ENCODE measurements around the gene PSMG3.
"Not testable (repeated sequence)": the region's sequence is repeated elsewhere in the genome, so short reads cannot be mapped to it uniquely, and the experiment has no call there.

PSMG3 gene

DNA sequence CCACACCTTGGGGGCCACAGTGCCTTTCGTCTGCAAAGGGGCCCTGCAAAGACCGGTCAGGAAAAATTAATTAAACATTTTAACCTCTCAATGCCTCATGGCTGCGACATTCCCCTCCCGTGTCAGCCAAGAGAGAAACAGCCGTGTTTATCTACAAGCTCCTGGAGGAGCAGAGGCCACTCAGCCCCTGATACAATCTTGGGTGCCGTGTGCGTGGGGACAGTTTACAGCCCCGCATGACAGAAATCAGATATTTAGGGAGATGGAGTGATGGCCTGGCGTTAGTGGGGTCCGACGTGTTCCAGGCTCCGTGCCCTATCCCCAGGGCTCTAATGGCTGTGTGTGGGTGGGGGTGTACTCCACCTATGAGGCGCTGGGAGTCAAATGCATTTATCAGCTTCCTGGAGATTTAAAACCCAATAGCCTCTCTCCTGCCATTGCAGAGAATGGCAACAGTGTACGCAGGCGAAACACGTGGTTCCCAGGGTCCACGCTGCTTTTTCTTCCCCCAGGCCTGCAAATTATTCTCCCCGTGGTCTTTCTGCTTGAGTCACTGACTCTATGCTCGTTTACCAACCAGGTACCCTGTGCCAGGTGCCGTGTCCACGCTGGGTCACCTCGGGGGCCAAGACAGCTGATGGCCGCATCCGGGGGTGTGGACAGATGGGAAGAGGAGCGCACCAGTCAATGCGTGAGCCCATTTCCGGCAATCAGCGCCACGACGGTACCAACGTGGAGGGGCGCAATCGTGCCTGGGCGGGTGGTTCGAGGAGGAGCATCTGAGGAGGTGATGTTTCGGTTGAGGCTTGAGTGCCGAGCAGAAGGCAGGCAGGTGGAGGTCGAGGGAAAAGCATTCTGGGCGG, 26.6 kb upstream of the PSMG3 start:
- DNase-seq = no peak

DNA sequence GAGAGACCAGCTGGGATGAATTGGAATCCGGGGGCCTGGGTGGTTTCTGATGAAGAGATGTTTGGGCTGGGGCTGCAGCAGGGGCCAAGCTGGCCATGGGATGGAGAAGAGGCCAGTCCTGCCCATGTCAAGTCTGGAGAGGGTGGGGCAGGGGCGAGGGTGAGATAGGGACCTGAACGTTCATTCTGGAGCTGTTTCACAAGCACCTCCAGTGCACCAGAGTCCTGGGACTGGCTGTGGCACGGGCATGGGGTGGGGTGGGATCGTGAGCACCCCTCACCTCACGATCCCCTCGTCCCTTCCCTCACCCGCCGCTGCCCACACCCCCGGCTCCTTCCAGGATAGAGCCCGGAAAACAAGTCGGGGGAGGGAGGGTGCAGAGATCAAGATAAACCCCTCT, 25.8 kb upstream of the PSMG3 start:
- DNase-seq = no peak

- no peak for DNase-seq
Measured at GRCh38 chr7:1595027-1595426, 25.2 kb upstream of the PSMG3 start.

DNA sequence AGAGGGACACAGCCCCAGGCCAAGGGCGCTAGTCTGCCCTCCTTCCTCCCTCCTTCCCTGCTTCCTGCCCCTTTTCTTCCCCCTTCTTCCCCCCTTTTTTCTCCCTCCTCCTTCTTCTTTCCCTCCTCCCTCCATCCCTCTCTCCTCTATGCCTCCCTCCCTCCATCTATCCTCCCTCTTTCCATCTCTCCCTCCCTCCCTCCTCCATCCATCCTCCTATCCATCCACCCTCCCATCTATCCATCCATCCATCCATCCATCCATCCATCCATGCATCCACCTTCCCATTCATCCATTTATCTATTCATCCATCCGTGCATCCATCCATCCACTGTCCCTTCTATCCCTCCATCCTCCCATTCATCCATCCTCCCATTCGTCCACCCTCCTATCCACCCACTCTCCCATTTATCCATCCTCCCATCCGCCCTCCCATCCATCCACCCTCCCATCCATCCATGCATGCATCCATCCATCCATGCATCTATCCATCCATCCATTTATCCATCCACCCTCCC, 24.1 kb upstream of the PSMG3 start:
- DNase-seq = no peak

- DNase-seq = no peak
Measured at GRCh38 chr7:1593091-1593866, 23.4 kb upstream of the PSMG3 start.

GRCh38 chr7:1592299-1592871, 22.6 kb upstream of the PSMG3 start:
- no peak for DNase-seq

DNA sequence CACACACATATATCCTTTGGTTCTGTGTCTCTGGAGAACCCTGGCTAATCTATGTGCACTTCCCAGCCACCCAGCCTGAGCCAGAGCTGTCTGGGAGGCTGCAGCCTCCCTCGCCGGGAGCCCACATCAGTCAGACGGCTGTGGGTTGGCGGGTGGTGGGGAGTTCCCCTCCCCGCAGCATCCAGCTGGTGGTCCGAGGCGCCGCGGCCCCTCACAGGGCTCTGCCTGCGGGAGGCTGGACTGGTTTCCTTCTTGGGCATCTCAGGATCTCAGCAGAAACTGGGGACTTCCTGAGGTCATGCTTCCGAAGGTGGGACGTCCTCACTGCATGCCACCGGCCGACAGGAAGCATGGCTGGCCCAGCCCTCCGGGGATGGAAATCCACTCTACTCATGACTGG, 22.0 kb upstream of the PSMG3 start:
- DNase-seq = no peak

GRCh38 chr7:1591396-1591795, 21.6 kb upstream of the PSMG3 start:
- DNase-seq = no peak

- no peak for DNase-seq
Measured at GRCh38 chr7:1590887-1591286, 21.1 kb upstream of the PSMG3 start.

DNA sequence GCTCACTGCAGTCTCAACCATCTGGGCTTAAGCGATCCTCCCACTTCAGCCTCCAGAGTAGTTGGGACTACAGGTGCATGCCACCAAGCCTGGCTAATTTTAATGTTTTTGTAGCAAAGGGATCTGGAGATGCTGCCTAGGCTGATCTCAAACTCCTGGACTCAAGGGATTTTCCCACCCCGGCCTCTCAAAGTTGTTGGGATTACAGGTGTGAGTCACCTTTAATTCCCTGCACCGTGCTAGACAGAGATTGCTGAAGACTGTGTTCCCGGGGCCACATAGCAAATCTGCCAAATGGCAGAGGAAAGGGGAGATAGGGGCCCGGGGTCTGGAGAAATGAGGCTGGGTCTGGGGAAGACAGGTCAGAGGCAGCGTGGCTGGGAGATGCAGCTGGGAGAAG, 20.6 kb upstream of the PSMG3 start:
- no peak for DNase-seq

- DNase-seq = no peak
Measured at GRCh38 chr7:1588978-1589377, 19.1 kb upstream of the PSMG3 start.

- no peak for DNase-seq
Measured at GRCh38 chr7:1587738-1588137, 17.9 kb upstream of the PSMG3 start.

- DNase-seq = no peak
Measured at GRCh38 chr7:1586827-1587705, 17.2 kb upstream of the PSMG3 start.

DNA sequence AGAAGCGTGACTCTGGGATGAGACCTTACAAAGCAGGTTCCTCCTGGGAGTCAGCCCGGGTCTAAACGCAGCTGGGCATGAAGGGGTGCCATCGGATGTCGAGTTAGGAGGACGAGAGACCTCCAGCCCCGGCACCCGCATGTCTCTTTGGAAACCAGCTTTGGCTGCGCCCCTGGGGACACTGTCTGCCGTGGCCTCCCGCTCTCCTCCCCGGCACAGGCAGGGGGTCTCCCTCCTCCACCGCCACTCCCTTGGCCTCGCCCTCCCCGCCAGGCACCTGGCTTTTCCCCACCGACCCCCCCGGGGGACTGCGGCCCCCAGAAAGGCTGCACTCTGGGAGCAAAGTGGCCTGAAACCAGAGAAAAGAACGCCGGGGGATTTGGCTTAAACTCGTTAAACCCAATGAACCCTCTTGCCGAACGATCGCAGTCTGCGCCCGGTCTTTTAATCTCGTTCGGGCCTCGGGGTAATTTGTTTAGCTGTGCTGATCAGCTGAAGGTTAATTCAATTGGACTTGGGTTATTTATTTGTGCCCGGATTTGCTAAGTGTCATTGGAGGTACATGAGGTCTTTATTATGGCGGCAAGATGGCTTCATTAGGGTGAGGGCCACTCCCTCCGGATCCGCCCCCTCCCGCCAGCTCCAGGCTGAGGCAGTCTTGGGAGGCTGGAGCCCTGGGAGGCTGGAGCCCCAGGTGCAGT, 16.4 kb upstream of the PSMG3 start:
- DNase-seq = no peak

DNA sequence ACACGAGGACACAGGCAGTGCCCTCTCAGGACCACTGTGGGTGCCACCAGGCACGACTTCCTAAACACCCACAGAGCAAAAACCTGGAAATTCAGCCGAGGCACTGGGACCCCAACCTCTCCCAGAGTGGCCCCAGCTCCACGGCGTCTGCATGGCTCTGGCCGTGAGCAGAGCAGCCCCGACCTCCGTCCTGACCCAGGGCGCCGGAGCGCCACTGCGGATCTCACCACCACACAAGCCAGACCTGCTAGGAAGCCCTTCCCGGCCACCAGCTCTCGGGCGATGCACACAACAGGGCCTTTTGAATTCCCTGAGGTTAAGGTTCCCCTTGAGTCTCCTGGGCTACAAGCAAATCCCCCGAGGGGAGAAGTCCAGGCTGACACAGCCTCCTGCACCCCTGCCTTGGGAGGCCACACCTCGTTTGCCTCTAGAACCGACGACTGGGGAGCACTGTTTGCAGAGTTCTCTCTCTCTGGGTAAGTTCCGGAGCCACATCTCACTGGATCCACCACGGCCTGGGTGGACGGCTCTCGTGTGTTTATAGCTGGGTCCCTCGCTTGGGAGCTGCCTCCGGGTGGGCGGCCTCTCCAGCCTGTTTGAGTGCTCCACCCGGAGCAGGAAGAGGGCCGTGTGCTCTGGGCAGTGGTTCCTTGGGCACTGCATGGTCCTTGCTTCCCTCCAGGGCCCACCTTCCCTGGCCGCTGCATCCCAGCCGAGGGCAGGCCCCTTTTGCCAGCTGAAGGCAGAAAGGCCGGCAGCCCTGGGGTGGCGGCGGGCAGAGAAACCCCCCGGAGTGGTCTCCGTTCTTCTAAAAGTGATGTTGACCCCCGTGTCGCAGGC, 15.5 kb upstream of the PSMG3 start:
- DNase-seq = no peak

DNA sequence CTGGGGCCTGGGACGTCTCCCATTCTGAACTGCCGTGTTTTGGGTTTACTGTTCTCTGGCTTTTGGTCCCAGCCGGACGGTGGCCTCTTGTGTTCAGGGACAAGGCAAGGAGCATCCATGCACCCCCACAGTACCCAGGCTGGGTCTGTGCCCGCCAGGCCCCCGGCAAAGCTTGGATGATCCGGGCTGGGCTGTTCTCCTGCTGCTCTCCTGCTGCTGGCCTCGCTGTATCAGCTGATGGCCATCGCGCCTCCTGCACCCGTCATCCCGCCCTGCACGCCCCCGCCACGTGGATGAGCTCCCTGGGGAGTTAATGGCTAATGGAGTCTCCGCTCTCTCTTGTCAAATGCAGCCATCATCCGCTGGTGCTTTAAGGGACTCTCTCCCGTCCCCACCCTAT, 14.9 kb upstream of the PSMG3 start:
- no peak for DNase-seq

DNA sequence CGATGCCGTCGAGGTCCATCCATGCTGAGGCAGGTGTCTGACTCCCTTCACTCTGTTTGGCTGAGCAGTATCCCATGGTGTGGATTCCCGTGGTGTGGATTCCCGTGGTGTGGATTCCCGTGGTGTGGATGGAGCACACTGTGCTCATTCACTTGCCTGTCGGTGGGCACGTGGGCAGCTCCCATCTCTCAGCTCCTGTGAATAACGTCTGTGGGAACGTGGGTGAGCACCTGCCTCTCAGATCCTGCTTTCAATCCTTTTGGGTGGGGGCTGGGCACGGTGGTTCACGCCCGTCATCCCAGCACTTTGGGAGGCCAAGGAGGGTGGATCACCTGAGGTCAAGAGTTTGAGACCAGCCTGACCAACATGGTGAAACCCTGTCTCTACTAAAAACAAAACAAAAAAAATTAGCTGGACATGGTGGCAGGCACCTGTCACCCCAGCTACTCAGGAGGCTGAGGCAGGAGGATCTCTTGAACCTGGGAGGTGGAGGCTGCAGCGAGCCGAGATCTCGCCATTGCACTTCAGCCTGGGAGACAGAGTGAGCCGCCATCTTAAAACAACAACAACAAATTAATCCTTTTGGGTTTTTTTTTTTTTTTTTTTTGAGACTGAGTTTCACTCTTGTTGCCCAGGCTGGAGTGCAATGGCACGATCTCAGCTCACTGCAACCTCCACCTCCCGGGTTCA, 13.6 kb upstream of the PSMG3 start:
- not testable (repeated sequence) for DNase-seq

DNA sequence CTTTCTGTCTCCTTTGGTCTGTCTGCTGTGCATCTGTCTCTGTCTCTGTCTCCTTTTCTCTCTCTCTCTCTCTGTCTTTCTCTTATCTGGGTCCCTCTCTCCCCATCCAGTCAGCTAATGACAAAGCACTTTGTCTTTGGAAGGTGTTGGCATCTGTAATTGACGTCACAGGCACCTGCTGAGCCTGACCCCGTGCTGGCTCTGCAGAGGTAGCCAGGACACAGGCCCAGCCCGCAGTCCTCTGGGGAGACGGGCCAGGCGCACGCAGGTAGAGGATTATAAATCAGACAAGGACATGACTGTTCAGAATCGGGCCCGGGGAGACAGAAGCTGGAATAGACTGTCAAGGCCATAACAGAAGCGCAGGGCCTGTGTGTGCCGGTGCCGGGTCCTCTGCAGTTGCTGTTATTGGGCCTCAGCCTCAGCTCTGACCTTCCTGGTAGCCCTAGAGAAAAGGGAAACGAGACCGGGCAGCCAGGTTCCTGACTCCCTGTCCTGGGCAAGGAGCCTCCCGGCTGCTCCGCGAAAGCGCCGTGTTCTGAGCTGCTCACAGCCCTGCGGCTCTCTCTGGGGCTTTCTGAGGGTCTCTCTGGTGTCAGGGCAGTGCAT, 10.7 kb upstream of the PSMG3 start:
- no peak for DNase-seq

DNA sequence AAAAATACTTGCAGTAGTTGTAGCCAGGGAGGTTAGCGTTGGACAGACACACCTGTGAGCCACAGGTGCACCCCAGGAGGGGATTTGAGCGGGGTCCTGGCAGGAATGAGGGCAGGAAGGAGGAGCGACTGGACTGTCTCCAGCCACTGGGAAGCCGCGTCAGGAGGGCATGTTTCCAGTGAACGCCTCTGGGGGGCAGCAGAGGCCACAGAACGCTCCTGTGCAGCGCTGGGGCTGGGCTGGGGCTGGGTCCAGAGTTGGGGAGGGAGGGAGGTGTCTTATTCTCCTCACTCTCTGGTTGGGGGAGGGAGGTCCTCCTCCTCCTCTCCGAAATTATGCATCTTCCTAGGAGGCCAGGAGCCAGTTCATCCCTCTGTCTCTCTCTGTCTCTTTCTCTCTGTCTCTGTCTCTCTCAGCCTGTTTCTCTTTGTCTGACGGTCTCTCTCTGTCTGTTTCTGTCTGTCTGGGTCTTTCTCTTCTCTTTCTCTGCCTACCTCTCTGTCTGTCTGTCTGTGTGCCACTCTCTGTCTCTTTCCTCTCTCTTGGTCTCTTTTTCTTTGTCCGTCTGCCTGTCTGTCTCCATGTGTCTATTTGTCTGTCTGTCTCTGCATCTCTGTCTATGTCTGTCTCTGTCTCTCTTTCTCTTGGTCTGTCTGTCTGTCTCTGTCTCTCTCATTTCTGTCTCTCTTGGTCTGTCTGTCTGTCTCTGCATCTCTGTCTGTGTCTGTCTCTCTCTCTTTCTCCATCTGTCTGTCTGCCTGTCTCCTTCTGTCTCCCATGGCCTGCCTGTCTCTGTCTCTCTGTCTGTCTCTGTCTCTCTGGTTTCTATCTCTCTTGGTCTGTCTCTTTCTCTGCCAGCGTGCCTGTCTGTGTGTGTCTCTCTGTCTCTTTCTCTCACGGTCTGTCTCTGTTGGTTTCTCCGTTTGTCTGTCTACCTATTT, 9.9 kb upstream of the PSMG3 start:
- DNase-seq = peak; percentile 41
